ENCODE results near the gene BORCS5.

The BORCS5 gene

DNA sequence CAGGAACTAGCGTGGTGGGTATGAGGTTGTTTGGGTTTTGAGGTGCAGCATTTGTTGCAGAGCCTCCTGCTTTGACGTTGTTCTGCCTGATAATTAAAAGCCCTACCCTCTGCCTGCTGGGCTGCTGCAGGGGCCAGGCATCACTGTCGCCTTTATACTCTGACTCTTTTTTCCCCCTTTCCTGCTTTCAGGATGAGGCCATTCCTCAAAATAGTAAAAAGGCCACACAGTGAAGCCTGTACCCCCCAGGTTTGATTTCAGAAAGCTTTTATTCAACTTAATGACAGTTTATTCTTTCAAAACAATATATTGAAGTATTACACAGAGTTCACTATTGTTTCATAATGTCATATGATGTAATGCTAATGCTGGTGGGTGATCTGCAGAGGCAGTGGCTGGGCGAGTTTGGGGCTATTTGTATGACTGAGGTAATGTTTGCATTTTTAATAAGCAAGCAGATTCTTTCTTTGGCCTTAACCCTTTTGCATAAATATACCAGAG lies 9.1 kb downstream of the BORCS5 start:
- TF ChIP-seq, protein P1, sequence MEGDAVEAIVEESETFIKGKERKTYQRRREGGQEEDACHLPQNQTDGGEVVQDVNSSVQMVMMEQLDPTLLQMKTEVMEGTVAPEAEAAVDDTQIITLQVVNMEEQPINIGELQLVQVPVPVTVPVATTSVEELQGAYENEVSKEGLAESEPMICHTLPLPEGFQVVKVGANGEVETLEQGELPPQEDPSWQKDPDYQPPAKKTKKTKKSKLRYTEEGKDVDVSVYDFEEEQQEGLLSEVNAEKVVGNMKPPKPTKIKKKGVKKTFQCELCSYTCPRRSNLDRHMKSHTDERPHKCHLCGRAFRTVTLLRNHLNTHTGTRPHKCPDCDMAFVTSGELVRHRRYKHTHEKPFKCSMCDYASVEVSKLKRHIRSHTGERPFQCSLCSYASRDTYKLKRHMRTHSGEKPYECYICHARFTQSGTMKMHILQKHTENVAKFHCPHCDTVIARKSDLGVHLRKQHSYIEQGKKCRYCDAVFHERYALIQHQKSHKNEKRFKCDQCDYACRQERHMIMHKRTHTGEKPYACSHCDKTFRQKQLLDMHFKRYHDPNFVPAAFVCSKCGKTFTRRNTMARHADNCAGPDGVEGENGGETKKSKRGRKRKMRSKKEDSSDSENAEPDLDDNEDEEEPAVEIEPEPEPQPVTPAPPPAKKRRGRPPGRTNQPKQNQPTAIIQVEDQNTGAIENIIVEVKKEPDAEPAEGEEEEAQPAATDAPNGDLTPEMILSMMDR (IDR thresholded peaks at IDR 0.05; ENCODE audit: low read depth, low read length): no peak
- DNase-seq (ENCODE audit: low read depth, low spot score): no peak
- in situ Hi-C loops (cut with HindIII; ENCODE audit: low sequenced_read_pairs): no loop called here
- no peak overlapping the region for H3K4me3 ChIP-seq (ENCODE audit: low read depth, low read length)

DNA sequence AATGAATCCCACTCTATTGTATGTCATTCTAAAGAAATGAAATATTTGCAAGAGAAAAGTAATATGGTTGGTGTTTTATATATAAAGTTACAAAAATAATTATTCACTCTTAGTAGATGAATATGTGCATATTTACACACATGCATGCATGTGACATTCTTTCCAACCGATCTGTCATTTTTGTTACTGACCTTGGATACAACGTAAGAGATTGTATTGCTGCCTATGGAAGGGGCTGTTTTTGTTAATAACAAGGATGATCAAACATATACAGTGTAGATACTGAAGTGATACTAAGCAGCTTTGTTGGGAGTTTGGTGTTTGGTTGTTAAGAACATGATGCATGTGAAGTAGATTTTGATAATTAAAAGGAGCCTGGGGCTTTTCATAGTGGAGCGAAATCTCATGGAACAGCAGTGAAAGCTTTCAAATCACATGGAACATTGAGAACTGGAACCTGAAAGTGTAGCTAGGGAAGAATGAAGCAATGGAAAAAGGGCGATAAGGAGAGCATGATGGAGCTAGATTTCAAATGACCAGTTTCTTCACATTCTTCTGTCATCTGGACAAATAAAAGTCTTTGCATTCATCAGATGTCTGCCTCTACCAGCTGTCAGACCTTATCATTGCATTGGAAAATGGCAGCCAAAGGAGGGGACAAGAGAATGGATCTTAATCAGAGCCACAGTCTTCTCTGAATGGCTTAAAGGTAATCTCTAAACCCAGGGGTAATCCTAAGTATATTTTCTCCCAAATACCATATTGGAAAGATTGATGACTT lies 10.0 kb downstream of the BORCS5 start:
- TF ChIP-seq, protein P1 (IDR thresholded peaks at IDR 0.05; ENCODE audit: low read depth, low read length): no peak
- no peak for DNase-seq (ENCODE audit: low read depth, low spot score)
- in situ Hi-C loops (cut with HindIII; ENCODE audit: low sequenced_read_pairs): no loop called here
- no peak overlapping the region for H3K4me3 ChIP-seq (ENCODE audit: low read depth, low read length)

DNA sequence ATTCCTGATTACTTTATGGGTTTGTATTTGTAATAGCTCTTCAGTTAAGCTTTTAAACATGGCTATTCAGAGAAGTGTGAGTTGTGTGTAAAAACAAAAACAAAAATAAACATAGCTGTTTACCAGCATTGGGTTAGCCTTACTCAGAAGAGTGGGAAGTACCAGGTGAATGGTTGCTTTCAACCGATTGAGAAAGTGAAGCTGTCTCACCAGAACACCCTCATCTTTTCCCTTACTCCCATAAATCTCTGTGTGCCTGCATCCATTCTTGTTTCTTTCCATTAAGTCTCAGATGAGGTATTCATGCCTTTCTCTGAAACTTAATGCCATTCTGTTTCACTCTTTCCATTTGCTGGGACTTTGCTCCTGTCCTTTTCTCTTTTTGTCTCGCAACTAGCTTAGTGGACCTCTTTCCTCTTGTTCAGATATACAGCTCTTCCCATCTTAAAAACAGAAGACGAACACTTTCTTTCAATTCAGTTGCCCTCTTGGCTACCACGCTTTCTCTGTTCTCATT lies 10.7 kb downstream of the BORCS5 start:
- in situ Hi-C loops (cut with HindIII; ENCODE audit: low sequenced_read_pairs): no loop called here
- no peak overlapping the region for H3K4me3 ChIP-seq (ENCODE audit: low read depth, low read length)
- TF ChIP-seq, protein P1 (IDR thresholded peaks at IDR 0.05; ENCODE audit: low read depth, low read length): no peak
- DNase-seq (ENCODE audit: low read depth, low spot score): no peak

DNA sequence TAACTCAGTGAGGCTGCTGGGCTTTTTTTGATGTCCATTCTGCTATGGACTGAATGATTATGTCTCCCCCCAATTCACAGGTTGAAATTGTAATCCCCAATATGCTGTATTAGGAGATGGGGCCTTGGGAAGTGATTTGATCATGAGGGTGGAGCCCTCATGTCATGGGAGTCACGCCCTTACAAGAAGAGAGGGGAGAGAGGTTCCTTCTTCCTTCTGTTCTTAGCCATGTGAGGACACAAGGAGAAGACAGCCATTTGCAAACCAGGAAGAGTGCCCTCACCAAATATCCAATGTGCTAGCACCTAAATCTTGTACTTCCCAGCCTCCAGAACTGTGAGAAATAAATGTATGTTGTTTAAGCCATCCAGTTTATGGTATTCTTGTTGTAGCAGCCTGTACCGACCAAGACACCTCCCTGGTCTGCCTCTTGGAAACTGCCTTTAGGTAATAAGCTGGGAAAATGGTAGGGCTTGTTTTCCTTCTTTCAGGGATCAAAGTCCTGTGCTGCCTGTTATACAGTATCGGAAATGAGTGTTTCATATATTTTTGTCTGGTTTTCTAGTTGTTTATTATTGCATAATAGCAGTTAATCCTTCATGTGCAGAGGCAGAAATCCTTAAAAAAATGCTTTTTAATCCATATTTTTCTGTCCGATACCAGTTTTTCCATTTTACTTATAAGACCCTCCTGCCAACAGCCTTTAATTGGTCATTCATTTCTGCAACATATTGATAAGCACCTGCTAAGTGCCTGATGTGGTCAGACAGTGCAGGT lies 16.3 kb downstream of the BORCS5 start:
- no peak overlapping the region for H3K4me3 ChIP-seq (ENCODE audit: low read depth, low read length)
- TF ChIP-seq, protein P1 (IDR thresholded peaks at IDR 0.05; ENCODE audit: low read depth, low read length): no peak
- no peak for DNase-seq (ENCODE audit: low read depth, low spot score)
- in situ Hi-C loops (cut with HindIII; ENCODE audit: low sequenced_read_pairs): no loop called here

DNA sequence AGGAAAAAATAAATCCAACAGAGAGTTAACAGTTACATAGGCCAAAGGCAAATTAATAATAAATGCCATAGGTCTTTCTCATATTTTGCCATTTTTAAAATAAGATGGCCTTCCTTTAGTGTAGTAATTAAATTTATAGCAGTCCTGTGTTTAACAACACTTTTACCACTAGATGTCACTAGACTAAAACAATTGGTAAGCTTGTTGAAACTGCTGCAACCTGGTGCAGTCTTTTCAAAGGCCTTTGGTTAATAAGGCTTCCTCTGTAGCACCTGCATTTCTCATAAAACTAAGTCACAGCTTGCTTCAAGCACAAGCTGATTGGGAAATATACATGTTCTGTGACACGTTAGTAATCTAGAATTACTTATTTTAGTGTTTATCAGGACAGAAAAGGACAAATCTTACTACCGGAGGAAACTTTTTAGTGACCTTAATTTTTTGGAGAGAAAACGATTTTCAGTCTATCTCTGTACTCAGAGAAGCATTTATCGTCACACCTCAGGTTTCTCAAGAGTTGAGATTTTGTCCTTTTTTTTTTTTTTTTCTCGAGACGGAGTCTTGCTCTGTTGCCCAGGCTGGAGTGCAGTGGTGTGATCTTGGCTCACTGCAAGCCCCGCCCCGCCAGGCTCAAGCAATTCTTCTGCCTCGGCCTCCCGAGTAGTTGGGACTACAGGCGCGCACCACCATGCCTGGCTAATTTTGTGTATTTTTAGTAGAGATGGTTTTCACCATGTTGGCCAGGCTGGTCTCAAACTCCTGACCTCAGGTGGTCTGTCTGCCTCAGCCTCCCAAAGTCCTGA lies 20.0 kb downstream of the BORCS5 start:
- in situ Hi-C loops (cut with HindIII; ENCODE audit: low sequenced_read_pairs): no loop called here
- TF ChIP-seq, protein P1 (IDR thresholded peaks at IDR 0.05; ENCODE audit: low read depth, low read length): peak; percentile 41
- H3K4me3 ChIP-seq (ENCODE audit: low read depth, low read length): no peak overlapping the region
- peak; percentile 83 for DNase-seq (ENCODE audit: low read depth, low spot score)

DNA sequence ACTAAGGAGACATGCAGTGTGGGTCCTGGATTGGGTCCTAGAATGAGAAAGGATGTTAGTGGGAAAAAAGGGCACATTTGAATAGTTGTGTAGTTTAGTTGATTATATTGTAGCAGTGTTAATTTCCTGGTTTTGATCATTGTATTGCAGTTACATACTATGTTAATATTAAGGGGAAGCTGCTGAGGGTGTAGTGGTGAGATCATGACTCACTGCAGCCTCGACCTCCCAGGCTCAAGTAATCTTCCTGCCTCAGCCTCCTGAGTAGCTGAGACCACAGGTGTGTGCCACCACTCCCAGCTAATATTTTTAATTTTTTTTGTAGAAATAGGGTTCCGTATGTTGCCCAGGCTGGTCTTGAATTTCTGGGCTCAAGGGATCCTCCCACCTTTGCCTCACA lies 21.7 kb downstream of the BORCS5 start:
- DNase-seq (ENCODE audit: low read depth, low spot score): no peak
- TF ChIP-seq, protein P1 (IDR thresholded peaks at IDR 0.05; ENCODE audit: low read depth, low read length): no peak
- no peak overlapping the region for H3K4me3 ChIP-seq (ENCODE audit: low read depth, low read length)
- in situ Hi-C loops (cut with HindIII; ENCODE audit: low sequenced_read_pairs): no loop called here
